ENCODE results near the gene DCLK2. TPM values are rescaled to one million over a fixed set of nuclear protein-coding genes. Genes with fewer than 3 reads are reported as not detected.

DCLK2 gene
- total and polyA plus RNA-seq, 2 donors from 2014 or later, result 2.6 to 3.4 TPM

GRCh38 chr4:150218447-150218846, 140.2 kb downstream of the DCLK2 start:
- no peak for TF ChIP-seq CTCF (IDR thresholded peaks at IDR 0.05; ENCODE audit: borderline replicate concordance, extremely low read depth, insufficient read depth)
- Histone ChIP-seq H3K9me3 (ENCODE audit: control insufficient read depth in 2 of 3, insufficient read depth in 1 of 3, low read length in 3 of 3) (no peaks in the 10 kb centered on the region), H3K27ac (ENCODE audit: low read depth in 2 of 2, low read length in 2 of 2) (no peak overlapping the region), H3K4me1 (ENCODE audit: control insufficient read depth in 2 of 3, insufficient read depth in 2 of 3, low read depth in 1 of 3, low read length in 3 of 3) (no peaks in the 10 kb centered on the region), H3K4me3 (ENCODE audit: low read length in 3 of 3) (no peak overlapping the region), H3K9ac (ENCODE audit: low read length in 3 of 3) (no peak overlapping the region), H3K27me3 (ENCODE audit: control insufficient read depth, insufficient read depth, low read length) (no peaks in the 10 kb centered on the region), H3K36me3 (ENCODE audit: control insufficient read depth in 2 of 3, insufficient read depth in 3 of 3, low read length in 3 of 3) (no peaks in the 10 kb centered on the region)
- no peak for DNase-seq
- intact Hi-C loops (cut with DNase I), result no loop called here
- FAIRE-seq, result no peak

GRCh38 chr4:150219841-150220240, 141.6 kb downstream of the DCLK2 start:
- no peaks in the 10 kb centered on the region for H3K27me3 ChIP-seq (ENCODE audit: control insufficient read depth, insufficient read depth, low read length)
- no peak overlapping the region for H3K27ac ChIP-seq (ENCODE audit: low read depth in 2 of 2, low read length in 2 of 2)
- no peak for TF ChIP-seq CTCF (IDR thresholded peaks at IDR 0.05; ENCODE audit: borderline replicate concordance, extremely low read depth, insufficient read depth)
- no peaks in the 10 kb centered on the region for H3K4me1 ChIP-seq (ENCODE audit: control insufficient read depth in 2 of 3, insufficient read depth in 2 of 3, low read depth in 1 of 3, low read length in 3 of 3)
- no peak overlapping the region for H3K4me3 ChIP-seq (ENCODE audit: low read length in 3 of 3)
- no peak overlapping the region for H3K9ac ChIP-seq (ENCODE audit: low read length in 3 of 3)
- intact Hi-C loops (cut with DNase I), result no loop called here
- FAIRE-seq (no peak), DNase-seq (no peak)
- no peaks in the 10 kb centered on the region for H3K36me3 ChIP-seq (ENCODE audit: control insufficient read depth in 2 of 3, insufficient read depth in 3 of 3, low read length in 3 of 3)
- no peaks in the 10 kb centered on the region for H3K9me3 ChIP-seq (ENCODE audit: control insufficient read depth in 2 of 3, insufficient read depth in 1 of 3, low read length in 3 of 3)

DNA sequence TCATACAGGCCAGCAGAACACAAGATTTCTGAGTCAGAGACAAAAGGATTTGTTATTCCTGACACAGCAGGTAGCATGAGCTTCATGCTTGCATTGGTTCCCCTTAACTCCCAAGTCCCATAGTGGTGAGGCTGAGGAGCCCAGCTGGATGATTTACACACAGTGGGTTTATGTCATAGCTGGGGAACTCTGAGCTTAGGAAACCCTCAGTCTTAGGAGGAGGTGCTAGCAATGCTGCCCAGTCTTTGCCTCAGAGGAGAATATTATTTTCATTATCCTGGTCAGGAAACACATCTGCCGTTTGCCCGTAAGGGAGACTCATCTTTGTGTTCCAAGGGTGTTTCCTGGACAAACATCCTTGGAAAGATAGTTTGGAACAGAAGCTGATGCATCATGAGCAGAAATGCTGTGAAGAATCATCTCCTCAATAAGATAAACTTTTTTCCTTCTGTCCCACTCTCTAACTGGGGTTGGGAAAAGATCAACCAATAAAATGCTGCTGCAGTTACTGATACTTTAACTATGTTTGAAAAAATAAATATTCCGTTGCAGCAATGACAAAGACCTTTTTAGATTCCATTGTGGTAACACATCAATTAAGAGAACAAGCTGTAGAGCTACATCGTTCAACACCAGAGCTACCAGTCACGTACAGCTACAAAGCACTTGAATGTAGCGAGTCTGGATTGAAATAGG, 146.8 kb downstream of the DCLK2 start:
- TF ChIP-seq CTCF (IDR thresholded peaks at IDR 0.05; ENCODE audit: borderline replicate concordance, extremely low read depth, insufficient read depth), result no peak
- no peaks in the 10 kb centered on the region for H3K4me1 ChIP-seq (ENCODE audit: control insufficient read depth in 2 of 3, insufficient read depth in 2 of 3, low read depth in 1 of 3, low read length in 3 of 3)
- H3K9me3 ChIP-seq (ENCODE audit: control insufficient read depth in 2 of 3, insufficient read depth in 1 of 3, low read length in 3 of 3), result no peaks in the 10 kb centered on the region
- no peaks in the 10 kb centered on the region for H3K36me3 ChIP-seq (ENCODE audit: control insufficient read depth in 2 of 3, insufficient read depth in 3 of 3, low read length in 3 of 3)
- no peak overlapping the region for H3K4me3 ChIP-seq (ENCODE audit: low read length in 3 of 3)
- no peak overlapping the region for H3K27ac ChIP-seq (ENCODE audit: low read depth in 2 of 2, low read length in 2 of 2)
- intact Hi-C loops (cut with DNase I), result no loop called here
- FAIRE-seq, result no peak
- DNase-seq, result no peak
- H3K27me3 ChIP-seq (ENCODE audit: control insufficient read depth, insufficient read depth, low read length), result no peaks in the 10 kb centered on the region
- H3K9ac ChIP-seq (ENCODE audit: low read length in 3 of 3), result no peak overlapping the region

- H3K36me3 ChIP-seq (ENCODE audit: control insufficient read depth in 2 of 3, insufficient read depth in 3 of 3, low read length in 3 of 3), result no peaks in the 10 kb centered on the region
- FAIRE-seq (no peak), DNase-seq (no peak)
- H3K4me3 ChIP-seq (ENCODE audit: low read length in 3 of 3), result no peak overlapping the region
- no peak overlapping the region for H3K27ac ChIP-seq (ENCODE audit: low read depth in 2 of 2, low read length in 2 of 2)
- intact Hi-C loops (cut with DNase I), result no loop called here
- TF ChIP-seq CTCF (IDR thresholded peaks at IDR 0.05; ENCODE audit: borderline replicate concordance, extremely low read depth, insufficient read depth), result no peak
- no peaks in the 10 kb centered on the region for H3K27me3 ChIP-seq (ENCODE audit: control insufficient read depth, insufficient read depth, low read length)
- no peak overlapping the region for H3K9ac ChIP-seq (ENCODE audit: low read length in 3 of 3)
- no peaks in the 10 kb centered on the region for H3K9me3 ChIP-seq (ENCODE audit: control insufficient read depth in 2 of 3, insufficient read depth in 1 of 3, low read length in 3 of 3)
- H3K4me1 ChIP-seq (ENCODE audit: control insufficient read depth in 2 of 3, insufficient read depth in 2 of 3, low read depth in 1 of 3, low read length in 3 of 3), result no peaks in the 10 kb centered on the region
Measured at GRCh38 chr4:150229520-150229919, 151.3 kb downstream of the DCLK2 start.
